Left kidney (tissue), 2 donors: ENCODE data around the gene FADS3. TPM values are rescaled to one million over a fixed set of nuclear protein-coding genes. Genes with fewer than 3 reads are reported as not detected.
"Not testable (repeated sequence)": the region's sequence is repeated elsewhere in the genome, so short reads cannot be mapped to it uniquely, and the experiment has no call there.

Source experiments
- DNase-seq: peaks from one replicate; pipeline ENCODE4 v3.0.0-alpha.2; 2013
- polyA plus RNA-seq: library from polyadenylated mRNA; unstranded; fragments of 120-200 nt; gene quantifications from one replicate; pipeline ENCODE4 v1.2.1, GENCODE V29; 2013; ENCODE audit not compliant: insufficient read length

The FADS3 gene
- polyA plus RNA-seq, 1 donor = 13.8 TPM

- no peak for DNase-seq
Observed at GRCh38 chr11:61899146-61899841, 7.9 kb upstream of the FADS3 start.

DNA sequence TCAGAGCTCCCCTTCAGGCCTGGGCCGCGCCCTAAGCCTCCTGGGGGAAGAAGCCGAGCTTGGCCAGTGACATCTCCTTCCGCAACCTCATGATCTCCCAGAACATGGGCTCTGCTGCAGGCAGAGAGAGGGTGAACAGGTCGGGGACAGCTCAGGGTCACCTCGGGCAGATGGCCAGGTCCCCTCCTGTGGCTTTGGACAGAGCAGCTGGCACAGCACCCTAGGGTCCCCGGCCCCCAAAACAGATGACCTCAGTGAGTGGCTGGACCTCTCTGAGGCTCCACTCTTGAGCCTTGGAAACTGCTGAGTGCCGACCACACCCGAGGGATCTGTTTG is 6.9 kb upstream of the FADS3 start:
- no peak for DNase-seq

GRCh38 chr11:61897387-61898246 is 6.3 kb upstream of the FADS3 start:
- DNase-seq = peak; percentile 66

DNA sequence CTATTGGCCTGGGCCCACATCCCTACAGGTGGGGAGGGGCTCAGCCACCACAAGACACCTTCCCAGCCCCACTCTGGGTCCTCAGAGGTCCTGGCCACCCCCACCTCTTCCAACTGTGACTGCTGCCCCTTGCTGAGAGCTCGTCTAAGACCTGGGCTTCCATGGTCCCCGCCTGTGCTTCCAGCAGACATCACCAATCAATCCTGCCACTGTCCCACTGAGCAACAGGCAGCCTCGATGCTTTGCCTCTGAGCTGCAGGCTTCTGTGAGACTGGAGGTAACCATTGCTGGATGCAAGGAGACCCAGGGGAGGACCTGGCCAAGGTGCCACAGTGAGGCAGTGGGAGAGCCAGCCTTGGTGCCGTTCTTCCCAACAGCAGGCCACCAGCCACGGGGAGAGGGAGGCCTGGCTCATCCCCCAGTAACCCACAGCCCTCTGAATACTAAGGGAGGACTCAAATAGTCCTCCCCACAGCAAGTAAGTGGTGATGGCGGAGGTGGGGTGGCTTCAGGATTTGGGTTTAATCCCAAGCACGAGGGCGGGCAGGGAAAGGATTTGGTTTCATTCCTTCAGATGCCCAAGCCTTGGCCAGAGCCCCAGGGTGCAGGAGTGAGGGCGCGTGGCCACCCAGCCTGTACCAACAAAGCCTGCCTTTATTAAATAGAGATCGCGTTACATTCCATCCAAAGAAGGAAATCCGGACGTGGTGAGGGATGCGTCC is 5.5 kb upstream of the FADS3 start:
- DNase-seq = no peak

GRCh38 chr11:61895718-61896059 is 4.3 kb upstream of the FADS3 start:
- no peak for DNase-seq

GRCh38 chr11:61895046-61895717 is 3.8 kb upstream of the FADS3 start:
- no peak for DNase-seq

DNA sequence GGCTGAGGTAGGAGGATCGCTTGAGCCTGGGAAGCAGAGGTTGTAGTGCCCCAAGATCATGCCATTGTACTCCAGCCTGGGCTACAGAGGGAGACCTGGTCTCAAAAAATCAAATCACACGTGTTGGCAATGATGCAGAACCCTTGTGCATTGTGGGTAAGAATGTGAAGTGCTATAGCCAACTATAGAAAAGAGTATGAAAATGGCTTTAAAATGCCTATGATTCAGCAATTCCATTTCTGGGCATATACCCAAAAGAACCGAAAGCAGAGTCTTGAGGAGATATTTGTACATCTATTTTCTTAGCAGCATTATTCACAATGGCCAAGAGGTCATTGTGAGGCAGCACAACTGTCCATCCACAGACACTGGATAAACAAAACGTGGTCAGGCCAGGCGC is 2.6 kb upstream of the FADS3 start:
- no peak for DNase-seq

GRCh38 chr11:61892085-61892370 is 683 bp upstream of the FADS3 start:
- no peak for DNase-seq

- DNase-seq = no peak
Observed at GRCh38 chr11:61890529-61891330, 615 bp downstream of the FADS3 start.

DNA sequence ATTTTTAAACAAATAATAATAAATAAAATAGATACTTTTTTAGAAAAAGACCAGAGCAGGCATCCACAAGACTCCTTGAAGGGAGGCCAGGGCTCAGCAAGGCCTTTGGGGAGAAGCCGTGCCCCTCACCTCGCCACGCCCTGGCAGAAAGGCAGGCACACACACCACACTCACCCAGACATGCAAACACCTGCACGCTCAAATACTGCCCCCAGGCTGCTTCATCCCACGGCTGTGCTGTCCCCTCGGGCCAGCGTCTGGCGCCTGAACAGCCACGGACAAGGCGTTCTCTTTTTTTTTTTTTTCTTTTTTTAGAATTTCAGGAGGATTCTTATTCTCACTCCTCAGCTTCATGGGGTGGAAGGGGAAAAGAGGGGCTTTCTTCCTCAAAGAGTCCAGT is 1.5 kb downstream of the FADS3 start:
- DNase-seq = no peak

- DNase-seq = no peak
Observed at GRCh38 chr11:61888590-61888989, 2.8 kb downstream of the FADS3 start.

DNA sequence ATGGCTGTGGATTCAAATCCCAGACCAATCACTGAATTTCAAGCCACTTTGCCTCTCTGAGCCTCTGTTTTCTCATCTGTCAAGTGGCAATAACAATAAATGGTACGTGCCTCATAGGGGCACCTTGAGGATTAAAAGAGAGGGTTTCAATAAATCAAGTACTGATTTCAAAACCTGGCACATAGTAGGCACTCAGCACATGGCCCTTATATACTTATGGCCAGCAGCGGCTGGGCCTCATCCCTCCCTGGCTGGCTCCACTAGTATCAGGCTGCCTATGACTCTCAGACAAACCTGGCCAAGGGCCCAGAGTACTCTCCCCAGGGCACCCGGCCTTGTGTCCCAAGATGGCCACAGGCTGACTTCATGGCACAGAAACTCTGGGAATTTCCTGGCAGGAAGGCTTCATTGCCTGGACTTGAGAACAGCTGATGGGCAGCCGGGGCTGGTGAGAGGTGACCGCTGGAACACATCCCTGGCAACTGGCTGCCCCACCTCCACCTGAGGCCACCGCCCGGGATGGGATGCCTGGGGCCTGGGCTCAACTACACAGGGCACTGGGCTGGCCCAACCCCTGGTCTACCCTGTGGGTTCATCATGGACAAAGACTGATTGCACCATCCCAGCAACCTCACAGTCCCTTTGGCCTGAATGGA is 3.4 kb downstream of the FADS3 start:
- no peak for DNase-seq

- no peak for DNase-seq
Observed at GRCh38 chr11:61886643-61887042, 4.7 kb downstream of the FADS3 start.

- no peak for DNase-seq
Observed at GRCh38 chr11:61885784-61886580, 5.4 kb downstream of the FADS3 start.

DNA sequence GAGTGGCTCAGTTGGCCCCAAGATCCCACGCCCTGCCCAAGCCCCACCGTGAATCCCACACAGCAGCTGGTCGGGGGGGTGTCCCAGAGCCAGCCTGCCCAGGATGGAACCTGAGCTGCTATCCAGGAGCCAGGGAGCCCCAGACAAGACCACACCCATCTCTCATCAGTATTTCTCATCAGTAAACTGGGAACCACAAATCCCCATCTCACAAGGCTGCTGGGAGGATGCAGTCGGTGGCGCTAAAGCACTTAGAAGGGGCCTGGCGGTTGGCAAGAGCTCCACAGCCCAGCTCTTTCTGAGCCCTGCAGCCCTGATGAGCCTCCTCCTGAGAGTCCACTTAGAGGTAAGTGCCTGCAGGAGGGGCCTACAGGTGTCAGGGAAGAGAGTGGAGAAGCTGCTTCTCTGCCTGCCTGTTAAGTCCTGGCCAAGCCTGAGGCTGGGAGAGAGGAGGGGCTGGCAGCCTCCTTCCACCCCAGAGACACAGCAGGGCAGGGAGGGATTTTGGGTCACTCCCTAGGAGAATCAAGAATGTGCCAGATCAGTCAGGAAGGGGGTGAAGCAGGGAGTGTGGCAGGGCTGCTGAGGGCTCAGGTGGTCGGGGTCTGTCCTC is 6.1 kb downstream of the FADS3 start:
- no peak for DNase-seq

DNA sequence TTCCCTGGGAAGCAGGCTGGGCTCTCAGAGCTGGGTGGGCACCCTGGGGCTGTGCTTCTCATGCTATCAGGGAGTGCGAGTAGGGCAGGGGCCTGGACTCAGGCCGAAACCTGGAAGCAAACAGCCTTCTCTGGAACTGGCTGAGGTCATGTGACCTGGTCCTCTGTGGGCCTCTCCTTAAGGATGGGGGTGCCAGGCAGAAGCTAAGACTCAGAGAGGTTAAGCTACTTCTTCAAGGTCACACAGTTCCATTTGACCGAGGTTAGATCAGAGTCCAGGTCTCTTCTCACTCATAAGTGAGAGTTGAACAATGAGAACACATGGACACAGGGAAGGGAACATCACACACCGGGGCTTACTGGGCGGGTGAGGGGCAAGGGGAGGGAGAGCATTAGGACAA is 7.4 kb downstream of the FADS3 start:
- DNase-seq = no peak

DNA sequence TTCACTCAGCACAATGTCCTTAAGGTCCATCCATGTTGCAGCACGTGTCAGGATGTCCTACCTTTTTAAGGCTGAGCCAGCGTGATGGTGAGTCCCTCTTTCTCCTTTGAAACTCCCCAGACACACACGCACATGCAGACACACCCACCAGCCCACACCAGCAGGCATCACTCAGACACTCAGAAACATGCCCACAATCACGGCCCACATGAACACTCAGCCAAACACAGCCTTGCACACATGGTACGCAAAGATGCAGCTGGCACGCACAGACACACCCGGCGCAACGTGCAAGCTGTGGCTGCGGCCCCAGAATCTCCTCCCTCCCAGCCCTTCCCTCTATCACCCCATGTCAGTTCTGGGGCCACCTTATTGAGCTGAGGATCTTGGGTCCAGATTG is 8.0 kb downstream of the FADS3 start:
- DNase-seq = no peak

DNA sequence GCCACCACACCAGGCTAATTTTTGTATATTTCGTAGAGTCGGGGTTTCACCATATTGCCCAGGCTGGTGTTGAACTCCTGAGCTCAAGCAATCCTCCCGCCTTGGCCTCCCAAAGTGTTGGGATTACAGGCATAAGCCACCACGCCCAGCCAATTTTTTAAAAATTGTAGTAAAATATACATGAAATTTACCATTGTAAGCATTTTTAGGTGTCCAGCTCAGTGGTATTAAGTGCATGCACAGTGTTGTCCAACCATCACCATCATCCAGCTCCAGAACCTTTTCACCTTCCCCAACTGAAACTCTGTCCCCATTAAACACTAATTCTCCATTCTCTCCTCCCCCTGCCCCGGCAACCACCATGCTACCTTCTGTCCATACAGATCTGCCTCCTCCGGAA is 8.5 kb downstream of the FADS3 start:
- no peak for DNase-seq

DNA sequence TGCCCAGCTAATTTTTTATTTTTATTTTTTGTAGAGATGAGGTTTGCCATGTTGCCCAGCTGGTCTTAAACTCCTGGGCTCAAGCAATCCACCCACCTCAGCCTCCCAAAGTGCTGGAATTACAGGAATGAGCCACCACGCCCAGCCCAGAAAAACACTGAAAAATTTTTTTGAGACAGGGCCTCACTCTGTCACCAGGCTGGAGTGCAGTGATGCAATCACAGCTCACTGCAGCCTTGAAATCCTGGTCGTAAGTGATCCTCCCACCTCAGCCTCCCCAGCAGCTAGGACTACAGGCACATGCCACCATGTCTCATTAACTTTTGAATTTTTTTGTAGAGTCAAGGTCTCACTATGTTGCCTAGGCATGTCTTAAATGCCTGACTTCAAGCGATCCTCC is 9.1 kb downstream of the FADS3 start:
- not testable (repeated sequence) for DNase-seq

DNA sequence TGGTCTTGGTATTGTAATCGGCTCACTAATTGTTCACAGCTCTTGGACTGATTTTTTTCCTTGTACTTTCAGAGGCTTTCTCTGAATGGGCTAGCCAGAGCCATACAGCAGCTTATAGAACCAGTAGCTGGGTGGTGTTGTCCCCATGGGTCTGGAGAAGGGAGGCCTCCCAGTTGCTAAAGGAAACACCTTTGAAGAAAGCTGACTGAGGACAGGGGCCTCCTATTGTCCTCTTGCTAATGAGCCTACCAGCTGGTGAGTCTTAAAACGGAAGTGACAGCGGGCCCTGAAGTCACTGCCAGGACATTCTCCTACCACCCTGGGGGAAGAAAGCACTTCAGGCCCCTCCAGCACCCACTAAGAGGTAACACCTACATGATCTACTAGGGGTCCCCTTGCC is 9.9 kb downstream of the FADS3 start:
- DNase-seq = no peak
